Ishikawa (cell line): ENCODE data around the gene CTNNA3.

ENCODE experiments used
- RAD21 ChIP-seq: IDR thresholded peaks from 2 replicates; pipeline ENCODE4 v1.6.1; 2012; ENCODE audit warnings: low read depth
- REST ChIP-seq: IDR thresholded peaks from 2 replicates; pipeline ENCODE4 v1.6.1; 2012; ENCODE audit warnings: low read depth, mild to moderate bottlenecking
- YY1 ChIP-seq: IDR thresholded peaks from 2 replicates; pipeline ENCODE4 v1.6.1; 2012; ENCODE audit warnings: low read depth

- TF ChIP-seq REST: no peak
- TF ChIP-seq YY1: no peak
- TF ChIP-seq RAD21: no peak
Observed at GRCh38 chr10:66192162-66192831, 1503.7 kb downstream of the CTNNA3 start.
